CD14-positive monocyte (primary cell): ENCODE data around the gene PPP1R15B. TPM values are rescaled to one million over a fixed set of nuclear protein-coding genes. Genes with fewer than 3 reads are reported as not detected.

Experiments
- DNase-seq, 3 donors: peaks; one replicate each; pipeline ENCODE4 v3.0.0-alpha.2; 2011 to 2022
- H2AFZ ChIP-seq: 2 replicates; pipeline ENCODE4 v1.6.0; 2012; ENCODE audit warnings: mild to moderate bottlenecking, low read depth, low read length, inconsistent platforms; ENCODE audit not compliant: insufficient read depth, poor library complexity, severe bottlenecking
- H3K27ac ChIP-seq, 2 donors: 1 replicate in 1 of 2; 2 replicates in 1 of 2; pipeline ENCODE4 v1.5.1; 2012 to 2013; ENCODE audit warnings: low read length in 2 of 2, control low read depth in 1 of 2, inconsistent platforms in 1 of 2, low read depth in 1 of 2, mild to moderate bottlenecking in 1 of 2
- H3K27me3 ChIP-seq, 2 donors: one replicate each; pipeline versions ENCODE4 v1.6.0 to v1.6.1; 2011 to 2013; ENCODE audit warnings: low read length in 2 of 2; ENCODE audit not compliant: control insufficient read depth in 2 of 2, insufficient read depth in 2 of 2
- H3K36me3 ChIP-seq, 2 donors: replicated peaks in 1 of 2; 1 replicate in 1 of 2; 2 replicates in 1 of 2; pipeline versions ENCODE4 v1.5.1 to v1.6.1; 2012 to 2013; ENCODE audit warnings: low read length in 2 of 2, control low read depth in 1 of 2, inconsistent platforms in 1 of 2, mild to moderate bottlenecking in 1 of 2; ENCODE audit not compliant: insufficient read depth in 2 of 2, control insufficient read depth in 1 of 2
- H3K4me1 ChIP-seq, 2 donors: 1 replicate in 1 of 2; 2 replicates in 1 of 2; pipeline versions ENCODE4 v1.5.1 to v1.6.1; 2012 to 2013; ENCODE audit warnings: low read length in 2 of 2, control low read depth in 1 of 2, inconsistent platforms in 1 of 2, mild to moderate bottlenecking in 1 of 2, moderate library complexity in 1 of 2; ENCODE audit not compliant: insufficient read depth in 2 of 2, control insufficient read depth in 1 of 2
- H3K4me2 ChIP-seq: replicated peaks from 2 replicates; pipeline ENCODE3; 2012; ENCODE audit warnings: low read length, moderate library complexity, mild to moderate bottlenecking; ENCODE audit not compliant: poor library complexity, severe bottlenecking; ENCODE audit errors: extremely low read depth
- H3K4me3 ChIP-seq, 3 experiments: fragments of 200-600 bp in 1 of 3; sonication (generic) in 1 of 3; replicated peaks in 1 of 3; 1 replicate in 2 of 3; 2 replicates in 1 of 3; pipeline ENCODE4 v1.5.1; 2011 to 2013; ENCODE audit warnings: low read length in 3 of 3, mild to moderate bottlenecking in 3 of 3, control low read depth in 2 of 3, low read depth in 2 of 3, inconsistent platforms in 1 of 3, moderate library complexity in 1 of 3
- H3K79me2 ChIP-seq: 2 replicates; pipeline ENCODE4 v1.6.0; 2012; ENCODE audit warnings: mild to moderate bottlenecking, control low read depth, inconsistent platforms, low read length, moderate library complexity; ENCODE audit not compliant: insufficient read depth
- H3K9ac ChIP-seq: 2 replicates; pipeline ENCODE4 v1.6.0; 2017; ENCODE audit warnings: low read length, mild to moderate bottlenecking; ENCODE audit not compliant: insufficient read depth, poor library complexity, severe bottlenecking
- H3K9me3 ChIP-seq, 2 donors: replicated peaks in 1 of 2; 1 replicate in 1 of 2; 2 replicates in 1 of 2; pipeline versions ENCODE4 v1.5.1 to v1.6.1; 2012 to 2013; ENCODE audit warnings: low read length in 2 of 2, control low read depth in 1 of 2; ENCODE audit not compliant: control insufficient read depth in 1 of 2, insufficient read depth in 1 of 2
- H4K20me1 ChIP-seq: 2 replicates; pipeline ENCODE4 v1.6.0; 2012; ENCODE audit warnings: mild to moderate bottlenecking, low read length, control low read depth, moderate library complexity; ENCODE audit not compliant: insufficient read depth
- H3K27ac Mint-ChIP-seq, 7 donors: one replicate each; pipeline ENCODE4 v1.8.0; 2020; ENCODE audit warnings: mild to moderate bottlenecking in 7 of 7, mixed read lengths in 7 of 7, moderate library complexity in 6 of 7, inconsistent platforms in 2 of 7
- H3K27me3 Mint-ChIP-seq, 3 donors: one replicate each; pipeline ENCODE4 v1.8.0; 2021 to 2022; ENCODE audit warnings: low read depth in 3 of 3, mild to moderate bottlenecking in 3 of 3, mixed read lengths in 3 of 3, moderate library complexity in 3 of 3, inconsistent platforms in 1 of 3
- H3K36me3 Mint-ChIP-seq, 2 donors: one replicate each; pipeline ENCODE4 v1.8.0; 2020; ENCODE audit warnings: mixed read lengths in 2 of 2, inconsistent platforms in 1 of 2, mild to moderate bottlenecking in 1 of 2
- H3K4me1 Mint-ChIP-seq: one replicate; pipeline ENCODE4 v1.8.0; 2020; ENCODE audit warnings: mild to moderate bottlenecking, mixed read lengths
- H3K4me3 Mint-ChIP-seq, 2 donors: one replicate each; pipeline ENCODE4 v1.8.0; 2020; ENCODE audit warnings: mild to moderate bottlenecking in 2 of 2, mixed read lengths in 2 of 2, moderate library complexity in 1 of 2
- H3K9me3 Mint-ChIP-seq, 7 donors: one replicate each; pipeline ENCODE4 v1.8.0; 2020 to 2022; ENCODE audit warnings: mixed read lengths in 7 of 7, mild to moderate bottlenecking in 6 of 7, moderate library complexity in 6 of 7, inconsistent platforms in 2 of 7
- CTCF ChIP-seq: fragments of 200-600 bp; IDR thresholded peaks from one replicate; pipeline ENCODE4 v1.8.0; 2022; ENCODE audit warnings: antibody characterized with exemption, mild to moderate bottlenecking
- WGBS: methylation state at CpG from one replicate; pipeline ENCODE4 v1.1.5; 2013; ENCODE audit warnings: missing lambda C conversion rate; ENCODE audit not compliant: insufficient coverage; 5-methylcytosine and 5-hydroxymethylcytosine counted together
- intact Hi-C, 2 donors: fragments of 100-400 bp; cut with micrococcal nuclease; formaldehyde crosslinking; loops; one replicate each; pipeline versions ENCODE4 v1.15.0 to v1.15.1; 2023
- polyA plus RNA-seq, 3 donors: library from polyadenylated mRNA; depleted of rRNA in 1 of 3; unstranded in 2 of 3; stranded (reverse) in 1 of 3; fragments of 300-500 nt in 2 of 3; fragments of >200 nt in 1 of 3; fragmentation: Illumina TruSeq in 2 of 3; gene quantifications; 1 replicate in 2 of 3; 2 replicates in 1 of 3; pipeline ENCODE4 v1.2.3, GENCODE V29; 2012 to 2021

The PPP1R15B gene
- polyA plus RNA-seq, 3 donors, result 31.1 to 117 (median 31.8) TPM

GRCh38 chr1:204426474-204426873 is 14.9 kb upstream of the PPP1R15B start:
- intact Hi-C loops, result no loop called here
- H3K9ac ChIP-seq, result no peak overlapping the region
- Mint-ChIP-seq H3K27me3 (peaks cover 0 to 2% (median 0%) of the 10 kb centered on the region in 3 donors), H3K36me3 (peaks cover 7 to 14% of the 10 kb centered on the region in 2 donors), H3K9me3 (peaks cover 0 to 2% (median 0%) of the 10 kb centered on the region in 7 donors), H3K4me1 (peaks cover 26% of the 10 kb centered on the region), H3K4me3 (peak overlapping the region in 1 of 2 donors; percentile 53), H3K27ac (peak overlapping the region; percentile 65 to 93 (median 91))
- H3K79me2 ChIP-seq, result no peaks in the 10 kb centered on the region
- no peaks in the 10 kb centered on the region for H4K20me1 ChIP-seq
- peaks cover 22 to 25% of the 10 kb centered on the region in 2 donors for H3K4me1 ChIP-seq
- no peaks in the 10 kb centered on the region for H3K9me3 ChIP-seq
- no peak for DNase-seq
- H2AFZ ChIP-seq, result no peak overlapping the region
- no peaks in the 10 kb centered on the region for H3K27me3 ChIP-seq
- peak overlapping the region; percentile 57 to 77 for H3K27ac ChIP-seq
- TF ChIP-seq CTCF, result no peak
- WGBS, result 0% methylated on average over 1 of the region's 2 CpGs
- peak overlapping the region; percentile 9 for H3K4me2 ChIP-seq
- H3K36me3 ChIP-seq, result no peaks in the 10 kb centered on the region
- H3K4me3 ChIP-seq, result peak overlapping the region in 1 of 3 experiments; percentile 37

- peak in 2 of 3 donors; percentile 49 to 72 for DNase-seq
- Histone ChIP-seq H3K4me3 (no peak overlapping the region), H3K36me3 (no peaks in the 10 kb centered on the region), H3K9me3 (no peaks in the 10 kb centered on the region), H3K79me2 (no peaks in the 10 kb centered on the region), H3K4me2 (no peak overlapping the region), H3K27ac (peak overlapping the region in 1 of 2 donors; percentile 77), H3K27me3 (no peaks in the 10 kb centered on the region), H4K20me1 (no peaks in the 10 kb centered on the region), H2AFZ (no peak overlapping the region), H3K4me1 (peaks cover 22 to 25% of the 10 kb centered on the region in 2 donors), H3K9ac (no peak overlapping the region)
- H3K4me1 Mint-ChIP-seq, result peaks cover 26% of the 10 kb centered on the region
- peaks cover 0 to 2% (median 0%) of the 10 kb centered on the region in 7 donors for H3K9me3 Mint-ChIP-seq
- TF ChIP-seq CTCF, result no peak
- peaks cover 0 to 2% (median 0%) of the 10 kb centered on the region in 3 donors for H3K27me3 Mint-ChIP-seq
- intact Hi-C loops, result no loop called here
- H3K27ac Mint-ChIP-seq, result peak overlapping the region in 6 of 7 donors; percentile 65 to 93 (median 91)
- H3K4me3 Mint-ChIP-seq, result no peak overlapping the region
- peaks cover 7 to 13% of the 10 kb centered on the region in 2 donors for H3K36me3 Mint-ChIP-seq
- 98% methylated on average over 5 of the region's 5 CpGs for WGBS
Observed at GRCh38 chr1:204426035-204426436, 14.4 kb upstream of the PPP1R15B start.
